ENCODE measurements around the gene SLC7A7. TPM values are rescaled to one million over a fixed set of nuclear protein-coding genes. Genes with fewer than 3 reads are reported as not detected.
A peak's percentile ranks its signal among the peaks of the same experiment; 100 is the strongest.

Gene SLC7A7
- total RNA-seq, 6 donors from 2014 or later: 55.0 to 120 (median 99.1) TPM

- H3K4me1 ChIP-seq: no peaks in the 10 kb centered on the region
- DNase-seq (no peak), ATAC-seq (ENCODE audit: low FRiP score in 2 of 2) (no peak)
- WGBS, 2 donors: 64 to 69% methylated on average over 6 of the region's 6 CpGs
- no peak overlapping the region for H3K27ac ChIP-seq
- H3K36me3 ChIP-seq: no peaks in the 10 kb centered on the region
- no peaks in the 10 kb centered on the region for H3K27me3 ChIP-seq
- TF ChIP-seq CTCF (IDR thresholded peaks at IDR 0.05): no peak
- TF ChIP-seq EP300 (IDR thresholded peaks at IDR 0.05): no peak
- TF ChIP-seq POLR2A (IDR thresholded peaks at IDR 0.05): no peak
- H3K9me3 ChIP-seq: no peaks in the 10 kb centered on the region
- H3K4me3 ChIP-seq: no peak overlapping the region
These were observed 61.6 kb downstream of the SLC7A7 start for GRCh38 chr14:22753586-22753985.

DNA sequence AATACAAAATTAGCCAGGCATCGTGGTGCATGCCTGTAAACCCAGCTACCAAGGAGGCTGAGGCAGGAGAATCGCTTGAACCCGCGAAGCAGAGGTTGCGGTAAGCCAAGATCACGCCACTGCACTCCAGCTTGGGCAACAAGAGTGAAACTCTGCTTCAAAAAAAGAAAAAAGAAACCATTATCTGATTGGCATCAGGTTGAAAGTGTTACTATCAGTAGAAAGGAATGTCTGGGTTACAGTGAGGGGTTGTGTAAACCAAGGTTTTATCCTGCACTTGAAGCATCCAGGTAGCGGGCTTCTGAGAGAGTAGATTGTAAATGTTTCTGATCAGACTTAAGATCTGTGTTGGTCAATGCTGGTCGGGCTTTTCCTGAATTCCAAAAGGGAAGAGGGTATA, 62.8 kb downstream of the SLC7A7 start:
- Histone ChIP-seq H3K27me3 (no peaks in the 10 kb centered on the region), H3K9me3 (no peaks in the 10 kb centered on the region), H3K36me3 (no peaks in the 10 kb centered on the region), H3K4me3 (no peak overlapping the region), H3K27ac (no peak overlapping the region), H3K4me1 (no peaks in the 10 kb centered on the region)
- DNase-seq (no peak), ATAC-seq (ENCODE audit: low FRiP score in 2 of 2) (no peak)
- 71 to 76% methylated on average over 8 of the region's 8 CpGs for WGBS, 2 donors
- TF ChIP-seq EP300 (IDR thresholded peaks at IDR 0.05) (no peak), POLR2AphosphoS5 (IDR thresholded peaks at IDR 0.05) (no peak)

DNA sequence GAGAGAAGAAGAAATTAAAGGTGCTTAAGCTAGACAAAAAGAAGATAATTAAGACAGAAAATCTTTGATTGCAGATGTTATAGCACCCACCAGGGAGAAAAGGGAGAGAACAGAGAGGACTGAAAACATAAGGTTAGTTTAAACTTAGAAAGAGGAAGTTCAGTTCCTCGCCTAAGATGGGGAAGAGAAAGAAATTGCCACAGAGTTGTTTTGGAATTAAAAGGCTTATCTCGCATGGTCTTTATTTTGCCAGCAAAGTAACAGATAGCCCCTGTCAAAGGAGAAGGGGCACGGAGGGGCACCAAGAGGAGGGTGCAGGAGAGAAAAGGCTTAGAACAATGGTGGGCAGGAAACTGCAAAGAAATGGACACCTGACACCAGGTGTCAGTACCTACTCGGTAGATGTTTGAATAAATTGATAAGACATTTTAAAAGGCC, 66.6 kb downstream of the SLC7A7 start:
- ATAC-seq (ENCODE audit: low FRiP score in 2 of 2) (peak in 1 of 2 donors; percentile 29), DNase-seq (no peak)
- Histone ChIP-seq H3K27ac (no peak overlapping the region), H3K27me3 (no peaks in the 10 kb centered on the region), H3K4me3 (no peak overlapping the region), H3K36me3 (no peaks in the 10 kb centered on the region), H3K9me3 (no peaks in the 10 kb centered on the region), H3K4me1 (no peaks in the 10 kb centered on the region)
- TF ChIP-seq POLR2A (IDR thresholded peaks at IDR 0.05) (no peak), POLR2AphosphoS5 (IDR thresholded peaks at IDR 0.05) (no peak), CTCF (IDR thresholded peaks at IDR 0.05) (no peak), EP300 (IDR thresholded peaks at IDR 0.05) (no peak)
- WGBS, 2 donors: 24 to 25% methylated on average over 4 of the region's 4 CpGs

DNA sequence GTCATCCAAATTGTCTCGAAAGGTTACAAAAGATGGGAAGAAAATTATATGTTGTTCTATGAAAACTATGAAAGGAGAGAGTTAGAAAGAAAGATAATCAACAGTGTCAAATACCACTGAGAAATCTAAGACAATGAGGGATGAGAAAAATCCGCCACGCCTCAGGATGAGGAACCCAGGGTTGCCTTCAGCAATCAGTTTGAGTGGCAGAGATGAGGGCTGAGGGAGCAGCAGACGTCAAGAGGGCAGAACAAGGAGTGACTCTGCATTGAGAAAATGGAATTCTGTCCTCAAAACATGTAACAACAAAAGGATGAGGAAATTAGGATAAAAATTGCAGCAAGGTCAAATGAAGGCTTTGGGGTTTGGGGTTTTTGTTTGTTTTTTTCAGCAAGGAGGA, 67.0 kb downstream of the SLC7A7 start:
- Histone ChIP-seq H3K9me3 (no peaks in the 10 kb centered on the region), H3K4me1 (no peaks in the 10 kb centered on the region), H3K36me3 (no peaks in the 10 kb centered on the region), H3K27me3 (no peaks in the 10 kb centered on the region), H3K27ac (no peak overlapping the region), H3K4me3 (no peak overlapping the region)
- TF ChIP-seq POLR2AphosphoS5 (IDR thresholded peaks at IDR 0.05) (no peak), EP300 (IDR thresholded peaks at IDR 0.05) (no peak), CTCF (IDR thresholded peaks at IDR 0.05) (no peak), POLR2A (IDR thresholded peaks at IDR 0.05) (no peak)
- no peak for DNase-seq
- no peak for ATAC-seq (ENCODE audit: low FRiP score in 2 of 2)
- 72 to 73% methylated on average over 4 of the region's 4 CpGs for WGBS, 2 donors

GRCh38 chr14:22747769-22748168, 67.5 kb downstream of the SLC7A7 start:
- Histone ChIP-seq H3K4me1 (no peaks in the 10 kb centered on the region), H3K9me3 (no peaks in the 10 kb centered on the region), H3K27me3 (no peaks in the 10 kb centered on the region), H3K36me3 (no peaks in the 10 kb centered on the region), H3K4me3 (no peak overlapping the region), H3K27ac (no peak overlapping the region)
- 89 to 92% methylated on average over 4 of the region's 4 CpGs for WGBS, 2 donors
- TF ChIP-seq POLR2A (IDR thresholded peaks at IDR 0.05) (no peak), CTCF (IDR thresholded peaks at IDR 0.05) (no peak), EP300 (IDR thresholded peaks at IDR 0.05) (no peak), POLR2AphosphoS5 (IDR thresholded peaks at IDR 0.05) (no peak)
- ATAC-seq (ENCODE audit: low FRiP score in 2 of 2): no peak
- no peak for DNase-seq

Data from upper lobe of left lung (tissue), 6 donors.